SHP77 (cell line): Measurements from ENCODE around the gene DRICH1.
"Not testable (repeated sequence)": the region's sequence is repeated elsewhere in the genome, so short reads cannot be mapped to it uniquely, and the experiment has no call there.

Source experiments
- DNase-seq, 2 experiments: peaks; one replicate each; lab custom pipeline; 2025; lab: John Stamatoyannopoulos, UW

The DRICH1 gene

GRCh38 chr22:23569291-23569690 lies 62.8 kb downstream of the DRICH1 start:
- DNase-seq: no peak

GRCh38 chr22:23566705-23567475 lies 65.2 kb downstream of the DRICH1 start:
- DNase-seq: no peak

- no peak for DNase-seq
Observed at GRCh38 chr22:23565915-23566704, 66.0 kb downstream of the DRICH1 start.

- peak in 1 of 2 experiments; percentile 39 for DNase-seq
Observed at GRCh38 chr22:23565305-23565914, 66.7 kb downstream of the DRICH1 start.

GRCh38 chr22:23564276-23564675 lies 67.8 kb downstream of the DRICH1 start:
- DNase-seq: no peak

GRCh38 chr22:23563111-23563510 lies 69.0 kb downstream of the DRICH1 start:
- DNase-seq: no peak

- no peak for DNase-seq
Observed at GRCh38 chr22:23562186-23562585, 69.9 kb downstream of the DRICH1 start.

GRCh38 chr22:23561025-23561510 lies 71.1 kb downstream of the DRICH1 start:
- not testable (repeated sequence) for DNase-seq

GRCh38 chr22:23560215-23560614 lies 71.9 kb downstream of the DRICH1 start:
- not testable (repeated sequence) for DNase-seq
